SHP77 (cell line): ENCODE data around the gene ACOT13.
"Not testable (repeated sequence)": the region's sequence is repeated elsewhere in the genome, so short reads cannot be mapped to it uniquely, and the experiment has no call there.

Experiments used
- DNase-seq, 2 experiments: peaks; one replicate each; lab custom pipeline; 2025; lab: John Stamatoyannopoulos, UW

Gene ACOT13

DNA sequence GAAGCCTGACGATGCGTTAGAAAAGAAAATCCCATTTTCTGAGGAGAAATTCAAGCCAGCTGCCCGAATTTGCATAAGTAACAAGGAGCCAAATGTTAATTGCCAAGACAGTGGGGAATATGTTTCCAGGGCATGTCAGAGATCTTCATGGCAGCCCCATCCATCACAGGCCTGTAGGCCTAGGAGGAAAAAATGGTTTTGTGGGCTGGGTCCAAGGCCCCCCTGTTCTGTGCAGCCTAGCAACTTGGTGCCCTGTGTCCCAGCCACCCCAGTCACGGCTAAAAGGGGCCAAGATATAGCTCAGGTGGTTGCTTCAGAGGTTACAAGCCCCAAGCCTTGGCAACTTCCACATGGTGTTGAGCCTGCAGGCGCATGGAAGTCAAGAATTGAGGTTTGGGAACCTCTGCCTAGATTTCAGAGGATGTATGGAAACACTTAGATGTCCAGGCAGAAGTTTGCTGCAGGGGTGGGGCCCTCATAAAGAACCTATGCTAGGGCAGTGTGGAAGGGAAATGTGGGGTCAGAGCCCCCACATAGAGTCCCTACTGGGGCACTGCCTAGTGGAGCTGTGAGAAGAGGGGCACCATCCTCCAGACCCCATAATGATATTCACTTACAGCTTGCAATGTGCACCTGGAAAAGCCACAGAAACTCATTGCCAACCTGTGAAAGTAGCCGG, 64.7 kb downstream of the ACOT13 start:
- DNase-seq: not testable (repeated sequence)

- DNase-seq: no peak
Measured at GRCh38 chr6:24734166-24734565, 67.3 kb downstream of the ACOT13 start.

DNA sequence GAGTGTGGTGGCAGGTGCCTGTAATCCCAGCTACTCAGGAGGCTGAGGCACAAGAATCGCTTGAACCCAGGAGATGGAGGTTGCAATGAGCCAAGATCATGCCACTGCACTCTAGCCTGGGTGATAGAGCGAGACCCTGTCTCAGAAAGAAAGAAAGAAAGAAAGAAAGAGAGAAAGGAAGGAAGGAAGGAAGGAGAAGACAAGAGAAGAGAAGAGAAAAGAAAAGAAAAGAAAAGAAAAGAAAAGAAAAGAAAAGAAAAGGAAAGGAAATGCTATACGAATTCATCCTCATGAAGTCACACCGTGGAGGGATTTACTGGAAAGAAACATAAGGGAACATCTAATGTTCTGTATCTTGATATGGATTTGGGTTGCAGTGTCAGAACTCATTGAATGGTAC, 67.8 kb downstream of the ACOT13 start:
- not testable (repeated sequence) for DNase-seq

DNA sequence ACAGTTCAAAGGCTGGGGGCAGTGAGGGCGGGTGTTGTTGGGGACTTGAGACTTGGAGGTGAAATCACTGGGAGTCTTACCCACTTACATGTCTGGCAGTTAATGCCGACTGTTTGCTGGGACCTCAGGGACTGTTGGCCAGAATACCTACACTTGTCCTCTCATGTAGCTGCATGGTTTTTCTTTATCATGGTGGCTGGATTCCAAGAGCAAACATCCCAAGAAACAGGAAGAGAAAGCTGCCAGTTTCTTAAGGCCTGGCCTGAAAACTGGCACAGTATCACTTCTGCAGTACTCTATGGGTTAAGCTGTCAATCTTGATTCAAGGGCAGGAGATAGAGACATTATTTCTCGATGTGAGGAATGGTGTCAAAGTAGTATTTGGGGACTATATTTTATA, 71.9 kb downstream of the ACOT13 start:
- DNase-seq: no peak

GRCh38 chr6:24740861-24741260, 74.0 kb downstream of the ACOT13 start:
- DNase-seq: no peak

GRCh38 chr6:24742216-24742738, 75.4 kb downstream of the ACOT13 start:
- no peak for DNase-seq

DNA sequence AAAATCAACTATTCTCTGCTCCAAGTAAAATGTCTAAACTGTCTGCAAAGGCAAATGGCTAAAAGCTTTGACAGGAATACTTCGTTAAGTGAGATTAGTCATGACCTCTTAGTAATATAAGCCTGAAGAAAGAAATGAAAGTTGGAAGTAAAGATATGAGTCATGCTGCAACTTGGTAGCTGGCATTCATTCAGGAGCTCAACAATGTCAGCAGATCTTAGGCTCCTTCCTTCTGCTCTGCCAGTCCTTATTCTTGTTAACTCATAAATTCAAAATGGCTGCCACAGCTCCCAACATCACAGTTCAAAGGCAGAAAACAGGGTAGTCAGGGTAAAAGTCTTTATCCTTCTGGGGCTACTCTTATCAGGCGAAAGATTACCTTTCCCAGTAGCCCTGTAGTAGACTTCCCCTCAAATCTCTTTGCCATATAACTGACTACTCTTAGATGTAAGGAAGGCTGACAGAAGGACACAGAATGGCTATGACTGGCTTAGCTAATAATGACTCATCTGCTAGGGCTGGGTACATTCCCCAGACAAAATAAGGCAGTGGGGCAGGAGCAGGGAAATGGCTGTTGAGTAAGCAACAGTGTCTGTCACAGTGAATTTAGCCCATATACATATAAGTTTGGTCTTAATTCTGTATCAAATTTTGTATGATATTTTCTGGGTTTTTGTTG, 76.5 kb downstream of the ACOT13 start:
- no peak for DNase-seq

- DNase-seq: no peak
Measured at GRCh38 chr6:24743944-24744335, 77.1 kb downstream of the ACOT13 start.

GRCh38 chr6:24744911-24745310, 78.0 kb downstream of the ACOT13 start:
- no peak for DNase-seq

- no peak for DNase-seq
Measured at GRCh38 chr6:24749297-24749696, 82.4 kb downstream of the ACOT13 start.

GRCh38 chr6:24750878-24751277, 84.0 kb downstream of the ACOT13 start:
- not testable (repeated sequence) for DNase-seq

DNA sequence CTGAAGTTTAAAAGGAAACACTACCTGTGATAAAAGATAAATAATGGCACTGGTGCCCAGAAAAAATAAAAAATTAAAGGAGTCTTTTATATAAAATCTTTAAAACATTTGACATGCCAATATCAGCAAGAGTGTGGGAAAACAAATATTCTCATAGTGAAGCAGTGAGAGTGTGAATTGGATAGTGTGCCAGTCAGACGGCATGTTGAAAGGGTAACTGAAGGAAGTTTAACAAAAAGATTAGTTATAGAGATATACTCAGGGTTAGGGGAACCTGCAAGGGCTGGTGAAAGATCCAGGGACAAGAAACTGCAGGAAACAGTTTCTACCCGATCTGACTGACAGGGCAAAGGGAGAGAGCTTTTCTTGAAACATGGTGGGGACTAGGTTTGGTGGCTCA, 85.6 kb downstream of the ACOT13 start:
- no peak for DNase-seq

DNA sequence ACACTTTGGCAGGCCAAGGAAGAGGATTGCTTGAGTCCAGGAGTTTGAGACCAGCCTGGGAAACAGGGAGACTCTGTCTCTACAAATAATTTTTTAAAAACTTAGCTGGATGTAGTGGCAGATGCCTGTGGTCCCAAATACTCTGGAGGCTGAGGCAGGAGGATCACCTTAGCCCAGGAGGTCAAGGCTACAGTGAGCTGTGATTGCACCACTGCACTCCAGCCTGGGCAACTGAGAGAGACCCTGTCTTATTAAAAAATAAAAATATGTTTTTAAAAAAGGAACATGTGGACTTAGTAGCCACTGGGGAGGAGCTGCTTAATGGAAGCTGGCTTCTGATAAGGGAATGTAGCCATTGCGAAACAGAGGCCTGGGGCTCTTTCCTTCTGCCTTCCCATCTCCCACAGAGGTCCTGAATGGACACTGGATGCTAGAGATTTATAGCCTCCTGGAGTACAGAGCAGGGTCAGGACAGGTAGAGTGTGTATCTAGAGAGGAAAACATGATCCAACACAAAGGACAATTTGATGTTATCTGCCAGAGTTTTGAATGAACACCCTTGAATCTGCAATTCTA, 86.1 kb downstream of the ACOT13 start:
- DNase-seq: no peak

DNA sequence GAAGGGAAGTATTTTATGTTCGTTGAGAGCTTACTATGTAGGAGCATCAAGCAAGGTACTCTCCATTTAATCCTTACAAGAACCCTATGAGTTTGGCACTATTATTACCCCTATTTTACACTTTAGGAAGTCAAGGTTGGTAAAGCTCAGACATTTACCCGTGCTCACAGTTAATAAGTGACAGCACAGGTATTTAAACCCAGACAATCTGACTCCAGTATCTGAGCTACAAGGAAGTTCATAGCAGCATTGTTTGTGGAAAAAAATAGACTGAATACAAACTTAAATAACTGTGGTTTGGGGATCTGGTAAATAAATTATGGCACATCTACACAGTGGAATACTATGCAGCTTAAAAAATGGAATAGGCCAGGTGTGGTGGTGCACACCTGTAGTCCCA, 86.7 kb downstream of the ACOT13 start:
- DNase-seq: no peak

DNA sequence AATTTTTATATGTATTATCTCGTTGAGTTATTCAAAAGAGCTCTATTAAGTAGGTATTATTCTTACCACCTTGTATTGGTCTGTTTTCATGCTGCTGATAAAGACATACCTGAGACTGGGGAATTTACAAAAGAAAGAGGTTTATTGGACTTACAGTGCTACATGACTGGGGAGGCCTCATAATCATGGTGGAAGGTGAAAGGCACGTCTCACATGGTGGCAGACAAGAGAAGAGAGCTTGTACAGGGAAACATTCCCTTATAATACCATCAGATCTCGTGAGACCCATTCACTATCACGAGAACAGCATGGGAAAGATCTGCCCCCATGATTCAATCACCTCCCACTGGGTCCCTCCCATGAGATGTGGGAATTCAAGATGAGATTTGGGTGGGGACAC, 87.5 kb downstream of the ACOT13 start:
- not testable (repeated sequence) for DNase-seq
